Measurements from ENCODE around the gene SSRP1. TPM values are rescaled to one million over a fixed set of nuclear protein-coding genes. Genes with fewer than 3 reads are reported as not detected.
"Not testable (repeated sequence)": the region's sequence is repeated elsewhere in the genome, so short reads cannot be mapped to it uniquely, and the experiment has no call there.

Gene SSRP1
- total RNA-seq, 1 donor from 2014 or later = 58.3 TPM

- DNase-seq (ENCODE audit: low read depth in 2 of 2) = no peak
These were observed 33.8 kb downstream of the SSRP1 start for GRCh38 chr11:57301711-57302423.

GRCh38 chr11:57300785-57301184, 34.9 kb downstream of the SSRP1 start:
- DNase-seq (ENCODE audit: low read depth in 2 of 2) = no peak

DNA sequence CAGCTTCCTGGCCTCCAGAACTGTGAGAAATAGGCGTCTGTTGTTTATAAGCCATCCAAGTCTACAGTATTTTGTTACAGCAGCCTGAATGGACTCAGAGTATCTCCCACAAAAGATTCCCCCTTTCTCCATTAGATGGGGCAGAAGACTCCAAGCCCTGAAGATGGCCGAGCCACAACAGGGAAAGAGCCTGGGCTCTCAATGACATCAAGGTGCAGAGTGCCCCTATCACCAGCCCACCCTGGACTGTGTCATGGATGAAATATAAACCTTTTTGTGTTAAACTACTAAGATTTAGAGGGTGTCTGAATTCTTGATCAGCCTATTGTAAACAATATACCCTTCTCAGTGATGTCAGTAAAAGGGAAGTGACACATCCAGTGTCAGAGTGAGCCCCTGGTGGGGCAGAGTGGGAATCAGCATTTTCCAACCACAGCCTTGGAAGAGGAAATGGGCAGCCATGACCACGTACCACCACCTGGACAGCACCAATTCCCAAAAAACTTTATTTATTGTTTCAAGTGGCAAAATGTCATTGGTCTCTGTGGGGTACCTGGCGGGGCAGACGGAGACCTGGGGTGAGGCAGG, 36.4 kb downstream of the SSRP1 start:
- no peak for DNase-seq (ENCODE audit: low read depth in 2 of 2)

GRCh38 chr11:57297221-57297620, 38.5 kb downstream of the SSRP1 start:
- no peak for DNase-seq (ENCODE audit: low read depth in 2 of 2)

DNA sequence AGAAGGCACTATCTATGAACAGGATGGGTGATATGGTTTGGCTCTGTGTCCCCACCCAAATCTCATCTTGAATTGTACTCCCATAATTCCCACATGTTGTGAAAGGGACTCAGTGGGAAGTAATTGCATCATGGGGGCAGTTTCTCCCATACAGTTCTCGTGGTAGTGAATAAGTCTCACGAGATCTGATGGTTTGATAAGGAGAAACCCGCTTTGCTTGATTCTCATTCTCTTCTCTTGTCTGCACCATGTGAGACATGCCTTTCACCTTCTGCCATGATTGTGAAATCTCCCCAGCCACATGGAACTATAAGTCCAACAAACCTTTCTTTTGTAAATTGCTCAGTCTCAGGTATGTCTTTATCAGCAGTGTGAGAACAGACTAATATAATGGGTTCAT, 39.5 kb downstream of the SSRP1 start:
- DNase-seq (ENCODE audit: low read depth in 2 of 2) = not testable (repeated sequence)

DNA sequence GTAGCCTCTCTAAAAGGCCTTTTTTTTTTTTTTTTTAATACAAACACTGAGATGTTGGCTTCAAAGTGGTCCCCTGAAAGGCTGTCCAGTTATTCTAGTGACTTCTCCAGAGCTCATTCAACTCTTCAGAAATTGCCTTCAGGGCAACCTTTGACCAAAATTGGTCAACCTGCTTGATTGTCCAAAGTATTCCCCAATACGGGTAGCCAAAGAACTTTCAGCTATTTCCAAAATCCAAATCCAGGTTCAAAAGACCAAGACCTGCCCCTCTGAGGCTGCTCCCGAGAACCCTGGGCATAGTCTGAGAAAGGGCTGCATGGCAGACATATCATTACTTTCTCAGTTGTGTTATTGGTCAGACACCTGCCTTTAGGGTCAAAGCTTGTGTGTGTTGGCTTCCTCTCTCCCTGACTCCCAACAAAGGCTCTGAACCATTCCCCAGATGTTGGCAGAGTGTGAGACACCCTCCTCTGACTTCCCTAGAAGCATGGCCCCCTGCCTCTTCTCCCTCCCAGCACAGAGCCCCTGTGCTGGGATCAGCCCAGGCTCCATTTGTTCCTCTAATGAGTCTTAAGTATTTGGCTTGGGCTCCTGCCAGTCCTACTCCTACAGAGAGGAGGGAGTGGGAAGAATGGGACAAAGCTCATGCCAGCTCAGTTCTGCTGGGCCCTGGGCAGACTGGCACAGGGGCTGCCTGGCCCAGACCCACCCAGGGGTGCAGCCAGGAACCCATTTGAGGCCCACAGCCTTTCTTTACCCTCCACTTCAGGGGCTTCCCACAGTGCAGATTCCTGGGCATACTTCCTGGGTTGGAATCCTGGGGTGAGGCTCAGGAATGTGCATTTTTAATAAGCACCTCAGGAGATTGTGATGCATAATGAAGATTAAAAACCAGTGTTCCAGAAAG, 41.2 kb downstream of the SSRP1 start:
- DNase-seq (ENCODE audit: low read depth in 2 of 2) = peak in 1 of 2 donors; percentile 50

GRCh38 chr11:57290288-57290687, 45.4 kb downstream of the SSRP1 start:
- peak in 1 of 2 donors; percentile 39 for DNase-seq (ENCODE audit: low read depth in 2 of 2)

DNA sequence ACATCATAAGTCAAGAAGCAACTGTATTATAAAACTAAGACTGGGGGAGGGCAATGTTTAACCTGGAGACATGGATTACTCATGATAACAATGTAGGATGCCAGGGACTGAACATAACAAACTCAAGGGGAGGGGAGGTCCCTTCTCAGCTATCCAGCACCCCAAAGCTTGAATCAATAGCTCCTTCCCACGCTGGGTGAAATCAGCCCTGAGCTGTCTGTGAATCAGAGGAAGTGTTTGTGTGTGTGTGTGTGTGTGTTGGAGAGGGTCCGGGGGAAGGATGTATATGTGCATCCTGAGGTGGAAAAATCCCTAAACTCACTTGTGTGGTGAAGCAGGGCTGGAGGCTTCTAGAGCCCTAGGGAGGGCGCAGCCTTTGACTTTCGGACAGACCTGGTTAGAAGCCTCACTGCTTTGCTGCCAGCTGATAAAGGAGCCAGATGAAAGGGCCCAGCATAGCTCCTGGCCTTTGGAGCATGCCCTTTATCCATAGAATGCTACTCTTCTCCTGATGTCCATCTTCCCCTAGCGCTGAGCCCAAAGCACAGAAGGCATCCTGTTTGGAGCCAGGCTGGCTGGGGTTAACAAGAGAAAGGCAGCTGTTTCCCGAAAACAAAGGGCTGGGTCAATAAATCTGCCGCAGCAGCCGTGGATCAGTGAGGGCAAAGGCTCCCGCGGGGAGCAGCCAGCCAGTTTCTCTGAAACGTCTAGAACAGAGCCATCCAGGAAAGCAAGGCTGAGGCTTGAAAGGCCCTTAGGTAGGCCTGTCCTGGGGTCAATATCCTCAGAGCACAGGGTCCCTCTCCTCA, 46.7 kb downstream of the SSRP1 start:
- peak in 1 of 2 donors; percentile 97 for DNase-seq (ENCODE audit: low read depth in 2 of 2)

GRCh38 chr11:57287884-57288283, 47.8 kb downstream of the SSRP1 start:
- no peak for DNase-seq (ENCODE audit: low read depth in 2 of 2)

DNA sequence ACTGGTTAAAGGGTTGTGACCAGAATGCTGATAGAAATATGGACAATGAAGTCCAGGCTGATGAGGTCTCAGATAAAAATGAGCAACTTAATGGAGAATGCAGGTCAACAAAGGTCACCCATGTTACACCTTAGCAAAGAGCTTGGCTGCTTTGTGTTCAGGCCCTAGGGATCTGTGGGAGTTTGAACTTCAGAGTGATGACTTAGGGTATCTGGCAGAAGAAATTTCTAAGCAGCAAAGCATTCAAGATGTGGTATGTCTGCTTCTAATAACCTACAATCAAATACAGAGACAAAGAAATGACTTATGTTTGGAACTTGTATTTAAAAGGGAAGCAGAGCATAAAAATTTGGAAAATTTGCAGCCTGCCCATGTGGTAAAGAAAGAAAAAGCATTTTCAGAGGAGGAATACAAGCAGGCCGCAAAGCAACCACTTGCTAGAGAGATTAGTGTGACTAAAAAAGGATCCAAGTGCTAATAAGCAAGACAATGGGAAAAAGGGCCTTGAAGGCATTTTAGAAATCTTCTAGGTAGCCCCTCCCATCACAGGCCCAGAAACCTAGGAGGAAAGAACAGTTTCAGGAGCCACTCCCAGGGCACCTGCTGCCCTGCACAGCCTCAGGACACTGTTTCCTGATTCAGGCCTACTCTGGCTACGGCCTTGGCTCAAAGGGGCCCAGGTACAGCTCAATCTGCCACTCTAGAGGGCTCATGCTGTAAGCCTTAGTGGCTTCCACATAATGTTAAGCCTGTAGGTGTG, 52.3 kb downstream of the SSRP1 start:
- no peak for DNase-seq (ENCODE audit: low read depth in 2 of 2)

DNA sequence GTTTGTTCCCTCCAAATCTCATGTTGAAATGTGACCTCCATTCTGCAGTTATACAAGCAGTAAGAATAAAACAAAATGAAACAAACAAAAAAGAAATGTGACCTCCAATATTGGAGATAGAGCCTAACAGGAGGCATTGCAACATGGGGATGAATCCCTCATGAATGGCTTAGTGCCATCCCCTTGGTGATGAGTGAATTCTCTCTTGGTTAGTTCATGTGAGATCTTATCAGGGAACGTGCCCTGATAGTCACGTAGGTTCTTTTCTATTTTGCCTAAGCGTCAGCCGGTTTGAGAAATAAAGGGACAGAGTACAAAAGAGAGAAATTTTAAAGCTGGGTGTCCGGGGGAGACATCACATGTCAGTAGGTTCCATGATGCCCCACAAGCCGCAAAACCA, 54.1 kb downstream of the SSRP1 start:
- DNase-seq (ENCODE audit: low read depth in 2 of 2) = not testable (repeated sequence)

- DNase-seq (ENCODE audit: low read depth in 2 of 2) = no peak
These were observed 56.6 kb downstream of the SSRP1 start for GRCh38 chr11:57279116-57279515.

- no peak for DNase-seq (ENCODE audit: low read depth in 2 of 2)
These were observed 57.0 kb downstream of the SSRP1 start for GRCh38 chr11:57278721-57279095.

DNA sequence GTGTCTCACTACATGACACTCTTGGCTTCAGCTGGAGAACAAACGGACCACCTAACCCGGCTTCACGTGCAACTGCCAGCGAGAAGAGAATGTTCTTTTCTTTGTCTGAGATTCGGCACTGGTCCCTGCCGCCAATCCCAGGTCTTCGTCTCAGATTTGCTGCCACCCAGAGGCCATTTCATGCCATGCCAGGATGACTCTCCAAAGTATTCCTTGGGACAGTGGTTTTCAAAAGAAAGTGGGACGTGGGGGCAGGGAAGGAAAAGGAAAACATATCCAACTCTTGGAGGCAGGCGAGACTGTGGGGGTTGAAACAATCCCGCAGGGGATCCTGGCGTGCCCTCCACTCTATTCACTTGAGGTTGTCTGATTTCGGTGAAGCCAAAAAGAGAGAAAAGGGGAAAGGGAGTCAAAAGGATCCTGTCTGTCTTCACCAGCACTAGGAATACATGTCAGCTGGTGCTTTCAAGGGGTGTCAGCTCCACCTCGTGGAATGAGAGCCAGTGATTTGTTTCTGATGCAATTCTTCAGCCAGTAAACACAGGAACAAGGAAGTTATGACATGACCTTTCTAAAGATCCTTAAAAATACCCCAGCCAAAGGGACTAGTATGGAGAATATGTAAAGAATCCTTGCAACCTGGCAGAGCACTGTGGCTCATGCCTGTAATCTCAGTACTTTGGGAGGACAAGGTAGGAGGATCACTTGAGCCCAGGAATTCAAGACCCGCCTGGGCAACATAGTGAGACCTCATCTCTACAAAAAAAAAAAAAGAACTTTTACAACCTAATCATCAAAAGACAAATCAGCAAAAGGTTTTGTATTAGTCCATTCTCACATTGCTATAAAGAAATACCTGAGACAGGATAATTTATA, 57.6 kb downstream of the SSRP1 start:
- peak in 1 of 2 donors; percentile 85 for DNase-seq (ENCODE audit: low read depth in 2 of 2)

GRCh38 chr11:57276971-57277675, 58.6 kb downstream of the SSRP1 start:
- DNase-seq (ENCODE audit: low read depth in 2 of 2) = no peak

DNA sequence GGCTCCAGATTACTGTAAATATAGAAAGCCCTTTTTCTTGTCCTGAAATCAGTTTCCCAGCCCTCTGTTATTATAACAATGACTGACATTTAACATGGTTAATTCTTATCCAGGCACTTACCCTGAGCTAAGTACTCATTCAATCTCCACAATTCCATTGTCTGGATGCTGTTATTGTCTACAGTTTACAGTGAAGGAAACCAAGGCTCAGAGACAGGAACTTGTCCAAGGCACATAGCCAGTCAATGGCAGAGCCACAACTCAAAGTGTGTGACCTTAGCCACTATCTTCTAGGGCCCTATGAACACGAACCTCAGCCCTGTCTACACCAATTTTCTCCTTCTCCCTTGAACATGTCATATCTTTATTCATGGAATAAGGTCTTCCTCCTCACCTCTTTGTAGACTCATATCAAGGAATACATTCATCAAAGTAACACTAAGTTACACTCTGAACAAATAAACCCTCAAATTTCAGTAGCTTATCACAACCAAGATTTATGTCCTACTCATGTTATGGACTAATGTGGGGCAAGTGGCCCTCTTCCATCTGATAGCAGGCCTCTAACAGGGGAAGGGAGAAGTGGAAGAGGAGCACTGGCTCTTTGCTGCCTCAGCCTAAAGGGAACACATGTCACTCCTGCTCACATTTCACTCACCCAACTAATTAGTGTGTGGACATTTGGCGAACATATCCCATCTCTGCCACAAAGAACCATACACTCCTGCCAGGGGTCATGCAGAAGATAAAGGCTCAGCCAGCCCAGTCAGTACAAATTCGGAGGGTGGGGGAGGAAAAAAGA, 59.3 kb downstream of the SSRP1 start:
- DNase-seq (ENCODE audit: low read depth in 2 of 2) = peak in 1 of 2 donors; percentile 36
